ENCODE results near the gene NHEJ1. TPM values are rescaled to one million over a fixed set of nuclear protein-coding genes. Genes with fewer than 3 reads are reported as not detected.
A peak's percentile ranks its signal among the peaks of the same experiment; 100 is the strongest.

Gene NHEJ1
- total and polyA plus RNA-seq, 2 of the 13 experiments (the other 11 are each of a cell fraction or from before 2014, with no cell fraction given) = 30.0 to 30.7 TPM

- TF ChIP-seq ZNF652 (CRISPR knock-in tag; IDR thresholded peaks at IDR 0.05; ENCODE audit: borderline replicate concordance, low read depth) = no peak; the same call in 1 of the 2 replicates
- TF ChIP-seq ZC3H4 (CRISPR knock-in tag; IDR thresholded peaks at IDR 0.05; ENCODE audit: borderline replicate concordance) = peak; percentile 88; the same call in 1 of the 2 replicates
- peak; percentile 90 for TF ChIP-seq FOXP4 (CRISPR knock-in tag; IDR thresholded peaks at IDR 0.05)
- TF ChIP-seq SMAD9 (CRISPR knock-in tag; IDR thresholded peaks at IDR 0.05) = no peak
- peak; percentile 98 for TF ChIP-seq ZNF670 (CRISPR knock-in tag; IDR thresholded peaks at IDR 0.05; ENCODE audit: borderline replicate concordance)
- TF ChIP-seq ZNF891 (CRISPR knock-in tag; IDR thresholded peaks at IDR 0.05) = peak; percentile 96
- TF ChIP-seq MIER3 (CRISPR knock-in tag; IDR thresholded peaks at IDR 0.05; ENCODE audit: borderline replicate concordance) = peak; percentile 74; the same call in 1 of the 2 replicates
- no peak for TF ChIP-seq CCAR2 (optimal IDR thresholded peaks at IDR 0.05; ENCODE audit: low read depth, low read length)
- no peak for TF ChIP-seq ZNF136 (CRISPR knock-in tag; IDR thresholded peaks at IDR 0.05; ENCODE audit: low read depth)
- TF ChIP-seq SP2 (CRISPR knock-in tag; IDR thresholded peaks at IDR 0.05) = peak; percentile 74
- peak; percentile 94 for TF ChIP-seq ZMYM2 (CRISPR knock-in tag; IDR thresholded peaks at IDR 0.05)
- TF ChIP-seq, protein P1, sequence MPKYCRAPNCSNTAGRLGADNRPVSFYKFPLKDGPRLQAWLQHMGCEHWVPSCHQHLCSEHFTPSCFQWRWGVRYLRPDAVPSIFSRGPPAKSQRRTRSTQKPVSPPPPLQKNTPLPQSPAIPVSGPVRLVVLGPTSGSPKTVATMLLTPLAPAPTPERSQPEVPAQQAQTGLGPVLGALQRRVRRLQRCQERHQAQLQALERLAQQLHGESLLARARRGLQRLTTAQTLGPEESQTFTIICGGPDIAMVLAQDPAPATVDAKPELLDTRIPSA (CRISPR knock-in tag; IDR thresholded peaks at IDR 0.05; ENCODE audit: borderline replicate concordance) = peak; percentile 98
- peak; percentile 68; the same call in 1 of the 2 replicates for TF ChIP-seq ZFP1 (CRISPR knock-in tag; IDR thresholded peaks at IDR 0.05)
- TF ChIP-seq, protein P2, sequence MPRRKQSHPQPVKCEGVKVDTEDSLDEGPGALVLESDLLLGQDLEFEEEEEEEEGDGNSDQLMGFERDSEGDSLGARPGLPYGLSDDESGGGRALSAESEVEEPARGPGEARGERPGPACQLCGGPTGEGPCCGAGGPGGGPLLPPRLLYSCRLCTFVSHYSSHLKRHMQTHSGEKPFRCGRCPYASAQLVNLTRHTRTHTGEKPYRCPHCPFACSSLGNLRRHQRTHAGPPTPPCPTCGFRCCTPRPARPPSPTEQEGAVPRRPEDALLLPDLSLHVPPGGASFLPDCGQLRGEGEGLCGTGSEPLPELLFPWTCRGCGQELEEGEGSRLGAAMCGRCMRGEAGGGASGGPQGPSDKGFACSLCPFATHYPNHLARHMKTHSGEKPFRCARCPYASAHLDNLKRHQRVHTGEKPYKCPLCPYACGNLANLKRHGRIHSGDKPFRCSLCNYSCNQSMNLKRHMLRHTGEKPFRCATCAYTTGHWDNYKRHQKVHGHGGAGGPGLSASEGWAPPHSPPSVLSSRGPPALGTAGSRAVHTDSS (CRISPR knock-in tag; conservative IDR thresholded peaks at IDR 0.05) = peak; percentile 39; the same call in 1 of the 2 replicates
- TF ChIP-seq SALL2 (CRISPR knock-in tag; IDR thresholded peaks at IDR 0.05) = peak; percentile 99
- peak; percentile 98 for TF ChIP-seq NCOA1 (CRISPR knock-in tag; IDR thresholded peaks at IDR 0.05)
- peak; percentile 95 for TF ChIP-seq ZNF574 (CRISPR knock-in tag; IDR thresholded peaks at IDR 0.05)
- peak; percentile 87; the same call in 1 of the 2 replicates for TF ChIP-seq ZNF660 (CRISPR knock-in tag; IDR thresholded peaks at IDR 0.05; ENCODE audit: borderline replicate concordance, low read depth)
- peak; percentile 10 for TF ChIP-seq ZEB1 (IDR thresholded peaks at IDR 0.05; ENCODE audit: insufficient replicate concordance, low read depth)
- TF ChIP-seq HIVEP1 (CRISPR knock-in tag; IDR thresholded peaks at IDR 0.05) = peak; percentile 60
- TF ChIP-seq POGZ (CRISPR knock-in tag; IDR thresholded peaks at IDR 0.05) = peak; percentile 43; the same call in 1 of the 2 replicates
- TF ChIP-seq ZNF883 (CRISPR knock-in tag; IDR thresholded peaks at IDR 0.05; ENCODE audit: not compliant biosample characterization) = peak; percentile 97
Observed at GRCh38 chr2:219176818-219177551, 16.4 kb upstream of the NHEJ1 start, which contains the start of gene CNPPD1 (continued).

Data from HepG2 (cell line).